Right atrium auricular region (tissue), 2 donors: ENCODE data around the gene PAX2. TPM values are rescaled to one million over a fixed set of nuclear protein-coding genes. Genes with fewer than 3 reads are reported as not detected.

Experiments
- DNase-seq: peaks from one replicate; pipeline ENCODE4 v3.0.0-alpha.2; 2019; ENCODE audit warnings: low spot score
- H3K27ac ChIP-seq, 2 donors: fragments of 200-600 bp; sonication (generic); 1 replicate in 1 of 2; 2 replicates in 1 of 2; pipeline ENCODE4 v1.5.1; 2016 to 2019
- H3K27me3 ChIP-seq, 2 donors: fragments of 200-600 bp; sonication (generic); one replicate each; pipeline versions ENCODE4 v1.5.1 to v1.6.0; 2017 to 2019
- H3K36me3 ChIP-seq: fragments of 200-600 bp; sonication (generic); one replicate; pipeline ENCODE4 v1.5.1; 2016
- H3K4me1 ChIP-seq, 2 donors: fragments of 200-600 bp; sonication (generic); one replicate each; pipeline versions ENCODE4 v1.5.1 to v1.6.0; 2017 to 2019
- H3K4me3 ChIP-seq, 2 donors: fragments of 200-600 bp; sonication (generic); 1 replicate in 1 of 2; 2 replicates in 1 of 2; pipeline ENCODE4 v1.5.1; 2017 to 2019; ENCODE audit warnings: mild to moderate bottlenecking in 1 of 2, moderate library complexity in 1 of 2
- H3K9me3 ChIP-seq, 2 donors: fragments of 200-600 bp; sonication (generic); one replicate each; pipeline ENCODE4 v1.5.1; 2019
- CTCF ChIP-seq, 2 donors: fragments of 200-600 bp; sonication (generic); IDR thresholded peaks; one replicate each; pipeline ENCODE4 v1.5.1; 2019; ENCODE audit warnings: antibody characterized with exemption in 2 of 2
- total RNA-seq, 2 donors: library from RNA; depleted of rRNA; stranded (reverse); fragments of >200 nt; gene quantifications; one replicate each; pipeline ENCODE4 v1.1.0, GENCODE V29; 2016

The PAX2 gene
- total RNA-seq, 2 donors from 2014 or later = not detected

DNA sequence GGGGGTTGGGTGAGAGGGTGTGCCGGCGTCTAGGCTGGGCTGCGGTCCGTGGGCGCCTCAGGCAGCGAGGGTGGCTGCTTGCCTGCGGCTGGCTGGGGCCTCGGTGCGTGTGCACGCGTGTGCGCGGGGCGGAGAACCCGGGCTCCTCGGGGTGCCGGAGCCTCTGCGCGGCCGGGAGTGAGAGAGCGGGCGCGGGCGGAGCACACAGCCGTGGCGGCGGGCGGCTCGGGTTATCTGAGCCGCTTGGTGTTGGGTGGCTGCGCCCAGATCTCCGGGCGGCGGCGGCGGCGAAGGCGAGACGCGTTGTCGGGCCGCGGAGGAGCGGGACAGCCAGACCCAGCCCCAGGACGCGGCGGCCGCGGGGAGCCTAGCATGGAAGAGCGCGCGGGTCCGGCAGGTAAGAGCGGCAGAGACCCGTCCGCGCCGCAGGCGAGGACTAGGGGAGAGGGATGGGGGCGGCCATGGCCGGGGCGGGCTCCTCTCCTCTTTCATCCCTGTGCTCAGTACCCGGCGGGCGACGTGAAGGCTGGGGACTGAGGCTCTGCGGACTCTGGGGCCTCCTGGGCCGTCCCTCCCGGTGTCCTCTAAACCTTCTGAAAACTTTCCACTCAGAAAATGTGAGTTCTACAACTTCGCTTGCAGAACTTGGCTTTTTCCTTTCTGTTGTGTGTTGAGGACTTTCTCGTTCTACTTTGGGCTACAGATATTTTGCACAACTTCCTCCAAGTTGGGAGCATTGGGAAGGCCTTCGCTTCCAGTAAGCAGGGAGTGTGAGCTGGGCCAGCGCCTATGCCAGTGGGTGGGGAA, 9.8 kb upstream of the PAX2 start:
- no peak for DNase-seq
- Histone ChIP-seq H3K4me1 (peaks cover 0 to 39% of the 10 kb centered on the region in 2 donors), H3K27me3 (peaks cover 50 to 73% of the 10 kb centered on the region in 2 donors), H3K27ac (no peak overlapping the region), H3K9me3 (no peaks in the 10 kb centered on the region), H3K4me3 (no peak overlapping the region), H3K36me3 (no peaks in the 10 kb centered on the region)
- no peak for TF ChIP-seq CTCF (IDR thresholded peaks at IDR 0.05)

DNA sequence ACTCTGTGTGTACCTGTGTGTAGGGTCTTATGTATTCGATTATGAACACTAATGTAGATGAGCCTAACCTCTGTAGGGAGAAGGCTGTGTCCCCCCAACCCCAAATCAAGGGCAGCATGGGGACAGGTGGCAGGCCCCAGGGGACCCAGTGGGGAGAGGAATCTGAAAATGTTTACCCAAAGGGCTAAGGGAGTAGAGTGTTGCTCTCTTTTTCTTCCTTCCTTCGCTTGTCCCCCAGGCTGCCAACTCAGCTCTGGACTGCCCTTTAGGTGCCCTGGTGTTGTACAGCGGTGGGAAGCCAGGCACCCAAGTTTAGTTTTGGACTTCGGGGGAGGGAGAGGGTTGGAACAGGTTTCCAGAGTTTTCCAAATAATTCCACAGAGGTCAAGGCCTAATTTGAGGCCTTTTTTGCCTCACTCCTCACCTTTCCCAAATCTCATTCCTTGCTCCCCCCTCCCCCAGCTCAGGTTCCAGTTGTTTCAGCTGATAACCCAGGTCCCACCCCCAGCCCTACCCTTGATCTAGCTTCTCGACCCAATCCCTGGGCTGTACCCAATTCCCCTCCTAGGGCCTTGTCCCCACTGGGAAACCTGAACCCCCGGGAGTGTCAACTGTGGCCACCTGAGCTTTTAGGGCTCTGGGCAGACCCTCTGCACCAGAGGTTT, 9.1 kb upstream of the PAX2 start:
- Histone ChIP-seq H3K4me3 (no peak overlapping the region), H3K4me1 (peaks cover 0 to 36% of the 10 kb centered on the region in 2 donors), H3K36me3 (no peaks in the 10 kb centered on the region), H3K27me3 (peaks cover 56 to 72% of the 10 kb centered on the region in 2 donors), H3K9me3 (no peaks in the 10 kb centered on the region), H3K27ac (no peak overlapping the region)
- TF ChIP-seq CTCF (IDR thresholded peaks at IDR 0.05) = no peak
- no peak for DNase-seq

GRCh38 chr10:100736809-100737354, 8.5 kb upstream of the PAX2 start:
- no peak overlapping the region for H3K4me3 ChIP-seq
- H3K36me3 ChIP-seq = no peaks in the 10 kb centered on the region
- H3K27ac ChIP-seq = no peak overlapping the region
- no peak for DNase-seq
- no peak for TF ChIP-seq CTCF (IDR thresholded peaks at IDR 0.05)
- peaks cover 57 to 74% of the 10 kb centered on the region in 2 donors for H3K27me3 ChIP-seq
- peaks cover 0 to 40% of the 10 kb centered on the region in 2 donors for H3K4me1 ChIP-seq
- H3K9me3 ChIP-seq = no peaks in the 10 kb centered on the region

DNA sequence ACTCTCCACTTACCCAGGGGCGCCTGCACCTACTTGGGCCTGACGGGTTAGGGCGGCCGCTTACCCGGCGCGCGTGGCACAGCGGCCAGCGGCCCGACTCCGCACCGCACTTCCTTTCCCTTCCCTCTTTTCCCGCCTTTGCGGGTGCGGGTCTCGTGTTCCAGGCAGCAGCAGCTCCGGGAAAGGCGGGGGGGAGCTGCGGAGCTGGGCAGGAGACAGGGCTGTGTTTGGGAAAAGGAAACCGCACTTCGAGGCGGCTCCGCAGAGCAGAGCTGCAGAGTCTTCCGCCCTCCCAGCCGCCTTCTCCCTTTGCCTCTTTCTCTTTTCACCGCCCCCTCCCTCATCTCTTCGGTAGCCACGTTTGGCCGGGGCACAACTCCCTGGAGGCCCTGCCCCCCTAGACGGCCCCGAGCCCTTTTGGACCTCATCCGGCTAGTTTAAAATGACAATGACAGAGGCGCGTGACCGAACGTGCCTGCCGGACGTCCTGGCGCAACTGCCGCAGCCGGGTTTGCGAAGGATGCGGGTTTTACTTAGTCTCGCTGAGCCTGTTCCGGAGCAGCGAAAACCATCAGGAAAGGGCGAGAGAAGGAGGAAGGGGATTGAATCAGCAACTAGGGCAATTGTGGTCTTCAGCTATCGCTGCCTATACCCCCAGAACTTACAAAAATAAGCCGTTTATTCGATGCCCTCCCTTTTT, 7.9 kb upstream of the PAX2 start:
- peaks cover 61 to 77% of the 10 kb centered on the region in 2 donors for H3K27me3 ChIP-seq
- H3K4me1 ChIP-seq = peaks cover 0 to 46% of the 10 kb centered on the region in 2 donors
- H3K4me3 ChIP-seq = peak overlapping the region in 1 of 2 donors; percentile 34

More for the DNA sequence above, 7.9 kb upstream of the PAX2 start:
- no peak for TF ChIP-seq CTCF (IDR thresholded peaks at IDR 0.05)
- no peaks in the 10 kb centered on the region for H3K9me3 ChIP-seq
- no peaks in the 10 kb centered on the region for H3K36me3 ChIP-seq
- DNase-seq = no peak
- no peak overlapping the region for H3K27ac ChIP-seq
